ENCODE results near the gene TAAR2.
A peak's percentile ranks its signal among the peaks of the same experiment; 100 is the strongest.
"Not testable (repeated sequence)": the region's sequence is repeated elsewhere in the genome, so short reads cannot be mapped to it uniquely, and the experiment has no call there.

The TAAR2 gene

DNA sequence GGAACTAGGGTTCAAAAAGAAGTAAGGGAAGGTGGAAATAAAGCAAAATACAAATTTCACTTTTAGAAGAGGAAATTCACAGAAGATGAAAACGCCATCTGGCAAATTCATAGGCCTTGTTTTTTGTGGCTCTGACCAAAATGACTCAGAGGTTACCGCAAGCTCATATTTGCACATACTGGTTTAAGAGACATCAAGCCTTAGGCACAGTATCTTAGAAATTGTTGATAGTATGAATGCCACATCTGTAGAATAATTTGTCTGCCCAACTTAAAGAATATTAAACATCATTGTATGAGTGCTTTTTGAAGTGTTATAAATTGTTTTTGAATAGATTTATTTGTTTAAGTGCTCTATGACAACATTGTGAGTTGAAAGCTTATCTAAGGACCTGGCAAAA, 24.3 kb upstream of the TAAR2 start:
- Histone ChIP-seq H3K79me2 (ENCODE audit: low read length) (no peaks in the 10 kb centered on the region), H3K27ac (ENCODE audit: low read length) (peak overlapping the region; percentile 42), H4K20me1 (ENCODE audit: insufficient read depth, low read length) (no peaks in the 10 kb centered on the region), H3K4me2 (ENCODE audit: low read length) (peak overlapping the region; percentile 67), H3K27me3 (ENCODE audit: low read depth, low read length) (no peaks in the 10 kb centered on the region), H3K36me3 (replicated peaks; ENCODE audit: low read depth, low read length) (peaks cover 5% of the 10 kb centered on the region), H3K9ac (ENCODE audit: low read length) (no peak overlapping the region), H3K9me3 (ENCODE audit: insufficient read depth, low read length) (peaks cover 6% of the 10 kb centered on the region; the same call in 1 of the 2 replicates), H2AFZ (ENCODE audit: low read depth, low read length) (no peak overlapping the region), H3K4me3 (ENCODE audit: low read length) (no peak overlapping the region), H3K4me1 (ENCODE audit: low read length) (peaks cover 53% of the 10 kb centered on the region)
- TF ChIP-seq EZH2phosphoT487 (IDR thresholded peaks at IDR 0.05; ENCODE audit: low read depth), result no peak
- TF ChIP-seq, protein P1, sequence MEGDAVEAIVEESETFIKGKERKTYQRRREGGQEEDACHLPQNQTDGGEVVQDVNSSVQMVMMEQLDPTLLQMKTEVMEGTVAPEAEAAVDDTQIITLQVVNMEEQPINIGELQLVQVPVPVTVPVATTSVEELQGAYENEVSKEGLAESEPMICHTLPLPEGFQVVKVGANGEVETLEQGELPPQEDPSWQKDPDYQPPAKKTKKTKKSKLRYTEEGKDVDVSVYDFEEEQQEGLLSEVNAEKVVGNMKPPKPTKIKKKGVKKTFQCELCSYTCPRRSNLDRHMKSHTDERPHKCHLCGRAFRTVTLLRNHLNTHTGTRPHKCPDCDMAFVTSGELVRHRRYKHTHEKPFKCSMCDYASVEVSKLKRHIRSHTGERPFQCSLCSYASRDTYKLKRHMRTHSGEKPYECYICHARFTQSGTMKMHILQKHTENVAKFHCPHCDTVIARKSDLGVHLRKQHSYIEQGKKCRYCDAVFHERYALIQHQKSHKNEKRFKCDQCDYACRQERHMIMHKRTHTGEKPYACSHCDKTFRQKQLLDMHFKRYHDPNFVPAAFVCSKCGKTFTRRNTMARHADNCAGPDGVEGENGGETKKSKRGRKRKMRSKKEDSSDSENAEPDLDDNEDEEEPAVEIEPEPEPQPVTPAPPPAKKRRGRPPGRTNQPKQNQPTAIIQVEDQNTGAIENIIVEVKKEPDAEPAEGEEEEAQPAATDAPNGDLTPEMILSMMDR (IDR thresholded peaks at IDR 0.05; ENCODE audit: low read depth, low read length), result no peak

GRCh38 chr6:132643547-132643946, 19.5 kb upstream of the TAAR2 start:
- Histone ChIP-seq H3K4me1 (ENCODE audit: low read length) (peaks cover 27% of the 10 kb centered on the region), H2AFZ (ENCODE audit: low read depth, low read length) (no peak overlapping the region), H3K79me2 (ENCODE audit: low read length) (no peaks in the 10 kb centered on the region), H4K20me1 (ENCODE audit: insufficient read depth, low read length) (no peaks in the 10 kb centered on the region), H3K27ac (ENCODE audit: low read length) (no peak overlapping the region; the same call in 1 of the 2 replicates), H3K4me3 (ENCODE audit: low read length) (peak overlapping the region; percentile 55), H3K36me3 (replicated peaks; ENCODE audit: low read depth, low read length) (no peaks in the 10 kb centered on the region), H3K9ac (ENCODE audit: low read length) (no peak overlapping the region), H3K9me3 (ENCODE audit: insufficient read depth, low read length) (no peaks in the 10 kb centered on the region), H3K4me2 (ENCODE audit: low read length) (peak overlapping the region; percentile 64), H3K27me3 (ENCODE audit: low read depth, low read length) (no peaks in the 10 kb centered on the region)
- TF ChIP-seq, protein P1 (IDR thresholded peaks at IDR 0.05; ENCODE audit: low read depth, low read length), result no peak
- no peak for TF ChIP-seq EZH2phosphoT487 (IDR thresholded peaks at IDR 0.05; ENCODE audit: low read depth)

DNA sequence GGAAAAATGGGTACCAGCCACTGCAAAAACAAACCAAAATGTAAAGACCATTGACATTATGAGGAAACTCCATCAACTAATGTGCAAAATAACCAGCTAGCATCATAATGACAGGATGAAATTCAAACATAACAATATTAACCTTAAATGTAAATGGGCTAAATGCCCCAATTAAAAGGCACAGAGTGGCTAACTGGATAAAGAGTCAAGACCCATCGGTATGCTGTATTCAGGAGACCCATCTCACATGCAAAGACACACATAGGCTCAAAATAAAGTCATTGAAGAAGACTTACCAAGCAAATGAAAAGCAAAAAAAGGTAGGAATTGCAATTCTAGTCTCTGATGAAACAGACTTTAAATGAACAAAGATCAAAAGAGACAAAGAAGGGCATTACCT, 13.1 kb upstream of the TAAR2 start:
- H3K27ac ChIP-seq (ENCODE audit: low read length); H3K36me3 ChIP-seq (replicated peaks; ENCODE audit: low read depth, low read length); H3K4me2 ChIP-seq (ENCODE audit: low read length); H3K79me2 ChIP-seq (ENCODE audit: low read length); H3K27me3 ChIP-seq (ENCODE audit: low read depth, low read length); H4K20me1 ChIP-seq (ENCODE audit: insufficient read depth, low read length); H3K9me3 ChIP-seq (ENCODE audit: insufficient read depth, low read length); H2AFZ ChIP-seq (ENCODE audit: low read depth, low read length); H3K4me1 ChIP-seq (ENCODE audit: low read length); H3K4me3 ChIP-seq (ENCODE audit: low read length); H3K9ac ChIP-seq (ENCODE audit: low read length): not testable (repeated sequence)

GRCh38 chr6:132635906-132636305, 11.8 kb upstream of the TAAR2 start:
- not testable (repeated sequence) for H3K36me3 ChIP-seq (replicated peaks; ENCODE audit: low read depth, low read length); H3K4me2 ChIP-seq (ENCODE audit: low read length); H3K4me1 ChIP-seq (ENCODE audit: low read length); H3K79me2 ChIP-seq (ENCODE audit: low read length); H2AFZ ChIP-seq (ENCODE audit: low read depth, low read length); H3K9ac ChIP-seq (ENCODE audit: low read length); H3K27me3 ChIP-seq (ENCODE audit: low read depth, low read length); H3K9me3 ChIP-seq (ENCODE audit: insufficient read depth, low read length); H3K4me3 ChIP-seq (ENCODE audit: low read length); H4K20me1 ChIP-seq (ENCODE audit: insufficient read depth, low read length); H3K27ac ChIP-seq (ENCODE audit: low read length)

GRCh38 chr6:132635288-132635687, 11.2 kb upstream of the TAAR2 start:
- not testable (repeated sequence) for H3K4me3 ChIP-seq (ENCODE audit: low read length); H3K4me2 ChIP-seq (ENCODE audit: low read length)

More at GRCh38 chr6:132635288-132635687, 11.2 kb upstream of the TAAR2 start:
- not testable (repeated sequence) for H3K4me1 ChIP-seq (ENCODE audit: low read length); H3K27me3 ChIP-seq (ENCODE audit: low read depth, low read length); H3K79me2 ChIP-seq (ENCODE audit: low read length); H2AFZ ChIP-seq (ENCODE audit: low read depth, low read length); H3K36me3 ChIP-seq (replicated peaks; ENCODE audit: low read depth, low read length); H4K20me1 ChIP-seq (ENCODE audit: insufficient read depth, low read length); H3K9ac ChIP-seq (ENCODE audit: low read length); H3K9me3 ChIP-seq (ENCODE audit: insufficient read depth, low read length); H3K27ac ChIP-seq (ENCODE audit: low read length)
